ENCODE results near the gene LRIG1. TPM values are rescaled to one million over a fixed set of nuclear protein-coding genes. Genes with fewer than 3 reads are reported as not detected.

LRIG1 gene
- total RNA-seq, 4 donors from 2014 or later: 42.3 to 152 (median 66.1) TPM

- no peak for TF ChIP-seq CTCF (IDR thresholded peaks at IDR 0.05; ENCODE audit: low read depth)
These were observed 123.0 kb downstream of the LRIG1 start for GRCh38 chr3:66377800-66378199.

- no peak for TF ChIP-seq CTCF (IDR thresholded peaks at IDR 0.05; ENCODE audit: low read depth)
These were observed 124.3 kb downstream of the LRIG1 start for GRCh38 chr3:66376568-66376967.

GRCh38 chr3:66372681-66373350 is 128.0 kb downstream of the LRIG1 start:
- no peak for TF ChIP-seq CTCF (IDR thresholded peaks at IDR 0.05; ENCODE audit: low read depth)

DNA sequence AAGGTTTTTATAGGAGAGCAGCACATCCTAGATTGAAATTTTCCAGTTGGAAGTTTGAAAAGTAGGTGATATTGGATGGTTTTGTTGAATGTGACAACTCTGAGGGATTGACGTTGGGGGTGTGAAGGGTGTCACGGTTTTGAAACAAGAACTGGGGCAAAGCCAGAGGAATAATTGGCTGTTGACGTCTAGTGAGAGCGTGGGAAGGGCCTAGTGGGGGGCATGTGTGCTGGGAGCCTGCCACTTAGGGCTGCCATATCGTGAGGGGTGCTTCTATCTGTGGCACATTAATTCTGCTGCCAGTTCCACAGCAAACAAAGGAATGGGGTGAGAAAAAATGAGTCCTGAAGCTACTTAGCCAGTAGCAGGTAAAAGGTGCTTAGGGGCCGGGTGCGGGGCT is 129.4 kb downstream of the LRIG1 start:
- no peak for TF ChIP-seq CTCF (IDR thresholded peaks at IDR 0.05; ENCODE audit: low read depth)

GRCh38 chr3:66370179-66370578 is 130.6 kb downstream of the LRIG1 start:
- TF ChIP-seq CTCF (IDR thresholded peaks at IDR 0.05; ENCODE audit: low read depth): no peak

DNA sequence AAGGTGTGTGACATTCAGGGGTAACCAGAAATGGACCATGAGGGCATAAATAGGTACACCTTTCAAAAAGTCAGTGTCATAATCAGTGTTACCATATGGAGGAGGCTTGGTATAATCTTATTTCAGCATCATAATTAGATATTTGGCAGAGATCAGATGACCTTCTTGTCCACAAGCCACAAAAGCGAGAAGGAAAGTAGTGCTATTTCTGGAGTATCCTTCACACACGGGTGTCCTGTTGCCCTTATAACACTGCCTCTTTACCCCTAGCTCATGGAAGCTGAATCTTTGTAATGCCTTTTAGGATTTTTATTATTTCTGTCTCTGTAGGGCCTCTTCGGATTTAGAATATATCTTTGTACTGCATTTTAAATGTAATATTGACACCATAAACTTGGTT is 132.8 kb downstream of the LRIG1 start:
- TF ChIP-seq CTCF (IDR thresholded peaks at IDR 0.05; ENCODE audit: low read depth): no peak

- no peak for TF ChIP-seq CTCF (IDR thresholded peaks at IDR 0.05; ENCODE audit: low read depth)
These were observed 134.1 kb downstream of the LRIG1 start for GRCh38 chr3:66366747-66367146.

Measured in subcutaneous adipose tissue (tissue), 4 donors.